Loucy (cell line): ENCODE results near the gene RFWD3.

Source experiments
- H2AFZ ChIP-seq: fragments of 200-600 bp; sonication (generic); 2 replicates; pipeline ENCODE4 v1.6.0; 2016; ENCODE audit warnings: antibody characterized with exemption, mild to moderate bottlenecking, low read length, moderate library complexity
- H3F3A ChIP-seq: fragments of 200-600 bp; 2 replicates; pipeline ENCODE4 v1.6.0; 2016; ENCODE audit warnings: antibody characterized with exemption, low read depth, mild to moderate bottlenecking
- H3K27me3 ChIP-seq: fragments of 200-600 bp; sonication (generic); 2 replicates; pipeline ENCODE4 v1.6.1; 2014; ENCODE audit warnings: low read length, mild to moderate bottlenecking; ENCODE audit not compliant: insufficient read depth, poor library complexity, severe bottlenecking
- H3K36me3 ChIP-seq: fragments of 200-600 bp; sonication (generic); 2 replicates; pipeline ENCODE4 v1.6.1; 2016; ENCODE audit warnings: low read length; ENCODE audit not compliant: insufficient read depth
- H3K4me1 ChIP-seq: fragments of 200-600 bp; sonication (generic); 2 replicates; pipeline ENCODE4 v1.5.1; 2014; ENCODE audit warnings: low read length, mild to moderate bottlenecking; ENCODE audit not compliant: insufficient read depth, poor library complexity, severe bottlenecking
- H3K4me2 ChIP-seq: fragments of 200-600 bp; sonication (generic); 2 replicates; pipeline ENCODE4 v1.6.0; 2014; ENCODE audit warnings: antibody characterized with exemption, low read length, low read depth, mild to moderate bottlenecking; ENCODE audit not compliant: poor library complexity, severe bottlenecking
- H3K4me3 ChIP-seq: fragments of 200-600 bp; sonication (generic); 2 replicates; pipeline ENCODE4 v1.5.1; 2014; ENCODE audit warnings: low read length, mild to moderate bottlenecking, mixed read lengths; ENCODE audit not compliant: poor library complexity, severe bottlenecking
- H3K79me2 ChIP-seq: fragments of 200-600 bp; sonication (generic); 2 replicates; pipeline ENCODE4 v1.6.1; 2014; ENCODE audit warnings: low read length; ENCODE audit not compliant: insufficient read depth
- H3K9ac ChIP-seq: fragments of 200-600 bp; sonication (generic); 2 replicates; pipeline ENCODE4 v1.6.0; 2014; ENCODE audit warnings: mild to moderate bottlenecking, low read depth, low read length, moderate library complexity; ENCODE audit not compliant: poor library complexity, severe bottlenecking
- H3K9me2 ChIP-seq: fragments of 200-600 bp; sonication (generic); replicated peaks from 2 replicates; pipeline ENCODE4 v1.6.1; 2016; ENCODE audit warnings: low read depth, low read length, mixed read lengths
- H3K9me3 ChIP-seq: fragments of 200-600 bp; sonication (generic); 2 replicates; pipeline ENCODE4 v1.6.1; 2014; ENCODE audit warnings: mild to moderate bottlenecking, antibody characterized with exemption, low read length, low read depth; ENCODE audit not compliant: insufficient read depth
- H4K20me1 ChIP-seq: fragments of 200-600 bp; sonication (generic); 2 replicates; pipeline ENCODE4 v1.6.0; 2014; ENCODE audit warnings: antibody characterized with exemption, low read length, mild to moderate bottlenecking; ENCODE audit not compliant: insufficient read depth, poor library complexity, severe bottlenecking
- CTCF ChIP-seq: fragments of 200-600 bp; sonication (generic); conservative IDR thresholded peaks from 2 replicates; pipeline ENCODE4 v1.5.1; 2014; ENCODE audit warnings: mild to moderate bottlenecking, antibody characterized with exemption, low read length
- EZH2phosphoT487 ChIP-seq: fragments of 200-600 bp; IDR thresholded peaks from 2 replicates; pipeline ENCODE4 v1.6.1; 2018; ENCODE audit warnings: antibody characterized with exemption, mild to moderate bottlenecking, moderate library complexity, borderline replicate concordance

Gene RFWD3

GRCh38 chr16:74575807-74576643 is 90.7 kb downstream of the RFWD3 start:
- TF ChIP-seq CTCF (no peak), EZH2phosphoT487 (no peak)
- Histone ChIP-seq H4K20me1 (peaks cover 14% of the 10 kb centered on the region), H3K4me2 (no peak overlapping the region)

GRCh38 chr16:74575175-74575806 is 91.4 kb downstream of the RFWD3 start:
- H3K9ac ChIP-seq, result no peak overlapping the region
- no peaks in the 10 kb centered on the region for H3F3A ChIP-seq
- H2AFZ ChIP-seq, result no peak overlapping the region
- H3K4me1 ChIP-seq, result no peaks in the 10 kb centered on the region
- H3K9me2 ChIP-seq, result no peaks in the 10 kb centered on the region
- no peak overlapping the region for H3K4me3 ChIP-seq
- H3K4me2 ChIP-seq, result no peak overlapping the region
- peaks cover 85% of the 10 kb centered on the region for H3K79me2 ChIP-seq
- H4K20me1 ChIP-seq, result peaks cover 18% of the 10 kb centered on the region
- no peak for TF ChIP-seq EZH2phosphoT487
- TF ChIP-seq CTCF, result 0 out of 2 replicates have a peak, but pooled peaks have one; percentile 17
- no peaks in the 10 kb centered on the region for H3K27me3 ChIP-seq
- no peaks in the 10 kb centered on the region for H3K36me3 ChIP-seq
- no peaks in the 10 kb centered on the region for H3K9me3 ChIP-seq

More at GRCh38 chr16:74575807-74576643, 90.7 kb downstream of the RFWD3 start:
- H3K4me3 ChIP-seq, result no peak overlapping the region
- H3K27me3 ChIP-seq, result no peaks in the 10 kb centered on the region
- H3K79me2 ChIP-seq, result peaks cover 85% of the 10 kb centered on the region
- no peak overlapping the region for H3K9ac ChIP-seq
- no peaks in the 10 kb centered on the region for H3K36me3 ChIP-seq
- no peaks in the 10 kb centered on the region for H3K9me2 ChIP-seq
- H3K9me3 ChIP-seq, result no peaks in the 10 kb centered on the region
- no peak overlapping the region for H2AFZ ChIP-seq
- H3F3A ChIP-seq, result no peaks in the 10 kb centered on the region
- H3K4me1 ChIP-seq, result peaks cover 1% of the 10 kb centered on the region

- H3K9me2 ChIP-seq, result no peaks in the 10 kb centered on the region
- H3K4me3 ChIP-seq, result no peak overlapping the region
- H3F3A ChIP-seq, result no peaks in the 10 kb centered on the region
- H3K4me1 ChIP-seq, result no peaks in the 10 kb centered on the region
- no peak overlapping the region for H2AFZ ChIP-seq
- H3K4me2 ChIP-seq, result no peak overlapping the region
- TF ChIP-seq CTCF, result no peak
- no peak for TF ChIP-seq EZH2phosphoT487
- H3K27me3 ChIP-seq, result no peaks in the 10 kb centered on the region
- peaks cover 86% of the 10 kb centered on the region for H3K79me2 ChIP-seq
- H3K9me3 ChIP-seq, result no peaks in the 10 kb centered on the region
- H4K20me1 ChIP-seq, result peaks cover 22% of the 10 kb centered on the region
- H3K36me3 ChIP-seq, result no peaks in the 10 kb centered on the region
- no peak overlapping the region for H3K9ac ChIP-seq
Measured at GRCh38 chr16:74574146-74574545, 92.5 kb downstream of the RFWD3 start.
